ENCODE measurements around the gene TMEM192.
"Not testable (repeated sequence)": the region's sequence is repeated elsewhere in the genome, so short reads cannot be mapped to it uniquely, and the experiment has no call there.

Gene TMEM192

GRCh38 chr4:165112368-165113121 is at the start of gene TMEM192:
Gene TMEM192 (minus strand): TSS chr4:165112860. CDS start chr4:165112773, 87 bp downstream.
- DNase-seq: peak; percentile 77

GRCh38 chr4:165158762-165159161 is 46.1 kb upstream of the TMEM192 start:
- no peak for DNase-seq

GRCh38 chr4:165156906-165157305 is 44.2 kb upstream of the TMEM192 start:
- DNase-seq: no peak

- DNase-seq: no peak
Observed at GRCh38 chr4:165154482-165154881, 41.8 kb upstream of the TMEM192 start.

- no peak for DNase-seq
Observed at GRCh38 chr4:165152527-165152926, 39.9 kb upstream of the TMEM192 start.

GRCh38 chr4:165151734-165152133 is 39.1 kb upstream of the TMEM192 start:
- no peak for DNase-seq

GRCh38 chr4:165150545-165150944 is 37.9 kb upstream of the TMEM192 start:
- no peak for DNase-seq

- no peak for DNase-seq
Observed at GRCh38 chr4:165138843-165139242, 26.2 kb upstream of the TMEM192 start.

GRCh38 chr4:165137205-165137604 is 24.5 kb upstream of the TMEM192 start:
- no peak for DNase-seq

- DNase-seq: no peak
Observed at GRCh38 chr4:165136529-165136928, 23.9 kb upstream of the TMEM192 start.

- DNase-seq: peak; percentile 94
Observed at GRCh38 chr4:165133150-165133549, 20.5 kb upstream of the TMEM192 start.

GRCh38 chr4:165131247-165131832 is 18.7 kb upstream of the TMEM192 start:
- DNase-seq: peak; percentile 58

GRCh38 chr4:165129924-165130323 is 17.3 kb upstream of the TMEM192 start:
- DNase-seq: no peak

- DNase-seq: not testable (repeated sequence)
Observed at GRCh38 chr4:165125869-165126499, 13.3 kb upstream of the TMEM192 start.

GRCh38 chr4:165124488-165124887 is 11.8 kb upstream of the TMEM192 start:
- no peak for DNase-seq

GRCh38 chr4:165118256-165118909 is 5.7 kb upstream of the TMEM192 start:
- no peak for DNase-seq

GRCh38 chr4:165115301-165115700 is 2.6 kb upstream of the TMEM192 start:
- DNase-seq: no peak

GRCh38 chr4:165111906-165112367 is 723 bp downstream of the TMEM192 start:
- DNase-seq: no peak

GRCh38 chr4:165106518-165106917 is 6.1 kb downstream of the TMEM192 start:
- no peak for DNase-seq

GRCh38 chr4:165101641-165102040 is 11.0 kb downstream of the TMEM192 start:
- no peak for DNase-seq

- DNase-seq: peak; percentile 18
Observed at GRCh38 chr4:165096776-165097175, 15.9 kb downstream of the TMEM192 start.

- DNase-seq: no peak
Observed at GRCh38 chr4:165095291-165095690, 17.4 kb downstream of the TMEM192 start.

- DNase-seq: no peak
Observed at GRCh38 chr4:165094873-165095272, 17.8 kb downstream of the TMEM192 start.
